Panc1 (cell line): ENCODE measurements around the gene LRP2. TPM values are rescaled to one million over a fixed set of nuclear protein-coding genes. Genes with fewer than 3 reads are reported as not detected.

ENCODE experiments used
- ATAC-seq: fragments of 200-7000 bp; cut with Tn5 transposase; 2 replicates; pipeline ENCODE4 v1.9.1; 2020; ENCODE audit warnings: mild to moderate bottlenecking, moderate library complexity
- BruUV-seq: library from RNA; stranded (reverse); fragments of 400-500 nt; replicated peaks from 2 replicates; lab custom pipeline; 2021; lab: Mats Ljungman, UMichigan
- CTCF ChIA-PET: fragments of 300-600 bp; sonication (Branson Sonifier 250); formaldehyde crosslinking; loops from one replicate; lab custom pipeline; 2022; ENCODE audit warnings: antibody characterized with exemption; lab: Charles Lee
- POLR2A ChIA-PET: fragments of 300-600 bp; sonication (Branson Sonifier 250); formaldehyde crosslinking; loops from one replicate; lab custom pipeline; 2022; ENCODE audit warnings: antibody characterized with exemption; lab: Charles Lee
- DNase-seq: peaks from one replicate; pipeline ENCODE4 v3.0.0-alpha.2; 2010; ENCODE audit warnings: low read depth, low spot score
- H3K27ac ChIP-seq: 2 replicates; pipeline ENCODE4 v1.5.1; 2011; ENCODE audit warnings: mild to moderate bottlenecking, low read length, inconsistent platforms
- H3K27me3 ChIP-seq: fragments of 200-500 bp; sonication (Bioruptor generic); 2 replicates; pipeline ENCODE4 v1.6.0; 2014; ENCODE audit warnings: low read length, inconsistent platforms; ENCODE audit not compliant: control insufficient read depth, insufficient read depth
- H3K36me3 ChIP-seq: fragments of 200-500 bp; sonication (Bioruptor generic); 2 replicates; pipeline ENCODE4 v1.5.1; 2014; ENCODE audit warnings: inconsistent platforms, mild to moderate bottlenecking, low read length, moderate library complexity; ENCODE audit not compliant: control insufficient read depth, insufficient read depth
- H3K4me1 ChIP-seq: 2 replicates; pipeline ENCODE4 v1.5.1; 2011; ENCODE audit warnings: inconsistent platforms, mild to moderate bottlenecking, low read length, moderate library complexity; ENCODE audit not compliant: control insufficient read depth, insufficient read depth
- H3K4me3 ChIP-seq, 2 experiments: 2 replicates each; pipeline ENCODE4 v1.5.1; 2011 to 2012; ENCODE audit warnings: low read depth in 2 of 2, low read length in 2 of 2, mild to moderate bottlenecking in 2 of 2, inconsistent platforms in 1 of 2, moderate library complexity in 1 of 2
- H3K9me3 ChIP-seq: fragments of 200-500 bp; sonication (Bioruptor generic); 2 replicates; pipeline ENCODE4 v1.5.1; 2014; ENCODE audit warnings: low read depth, mild to moderate bottlenecking, inconsistent platforms, low read length, moderate library complexity; ENCODE audit not compliant: control insufficient read depth, insufficient read depth
- POLR2AphosphoS5 ChIP-seq: IDR thresholded peaks from 2 replicates; pipeline ENCODE4 v1.6.1; 2012; ENCODE audit warnings: mild to moderate bottlenecking, low read depth, low read length, moderate library complexity
- SIN3A ChIP-seq: IDR thresholded peaks from 2 replicates; pipeline ENCODE4 v1.6.1; 2012; ENCODE audit warnings: low read depth, mild to moderate bottlenecking, low read length, moderate library complexity, borderline replicate concordance; ENCODE audit not compliant: insufficient read depth
- TCF7L2 ChIP-seq: IDR thresholded peaks from 2 replicates; pipeline ENCODE4 v1.6.1; 2011; ENCODE audit warnings: mild to moderate bottlenecking, low read depth, low read length, inconsistent platforms
- in situ Hi-C: cut with HindIII; loops from 2 replicates; pipeline ENCODE4 v1.10.0; 2016; ENCODE audit warnings: low sequenced_read_pairs, low pct_unique_long_range_greater_than_20kb
- intact Hi-C: fragments of 100-400 bp; cut with micrococcal nuclease; formaldehyde crosslinking; loops from one replicate; pipeline ENCODE4 v1.10.0; 2022; ENCODE audit not compliant: unreplicated experiment
- total RNA-seq: library from RNA; stranded (reverse); gene quantifications from one replicate; pipeline ENCODE4 v1.2.1, GENCODE V29; 2021; ENCODE audit not compliant: unreplicated experiment
- TF ChIP-seq, protein P1 (sequence below), 2 experiments: IDR thresholded peaks; 2 replicates each; pipeline ENCODE4 v1.6.1; 2011 to 2012; ENCODE audit warnings: low read depth in 2 of 2, control low read depth in 1 of 2, low read length in 1 of 2, mild to moderate bottlenecking in 1 of 2, moderate library complexity in 1 of 2; ENCODE audit not compliant: insufficient read depth in 1 of 2
- TF ChIP-seq, protein P2 (sequence below): fragments of 450-650 bp; IDR thresholded peaks from 2 replicates; pipeline ENCODE4 v1.5.1; 2017; ENCODE audit warnings: mild to moderate bottlenecking

Gene LRP2
- total RNA-seq, 1 experiment from 2014 or later, result 0.10 TPM

DNA sequence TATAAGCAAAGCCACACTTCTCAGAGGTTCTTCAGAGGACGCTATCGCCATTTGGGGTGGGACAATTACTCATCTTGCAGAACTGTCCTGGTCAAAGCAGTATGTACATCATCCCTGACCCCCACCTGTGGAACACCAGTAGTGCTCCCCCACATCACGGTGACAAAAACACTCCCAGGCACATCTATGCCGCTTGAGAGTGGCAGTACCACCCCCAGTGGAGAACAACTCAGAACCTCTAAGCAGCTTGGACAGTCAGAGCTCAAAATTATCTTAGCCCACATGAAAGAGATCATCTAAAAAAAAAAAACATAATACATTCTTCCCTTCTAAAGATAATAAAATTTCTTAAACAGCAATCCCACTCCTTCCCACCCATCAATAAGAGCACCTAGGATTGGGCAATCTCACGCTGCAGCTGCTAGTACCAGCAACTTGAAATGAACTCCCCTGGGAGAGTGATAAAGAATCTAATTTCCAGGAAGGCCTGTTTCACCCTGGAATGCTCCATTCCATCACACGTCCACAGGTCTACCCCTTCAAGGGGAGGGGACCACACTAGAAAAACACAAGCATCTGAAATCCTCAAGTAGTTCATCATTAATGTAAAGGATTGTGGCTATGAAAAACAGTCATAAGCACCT is 31.7 kb downstream of the LRP2 start:
- Histone ChIP-seq H3K4me3 (no peak overlapping the region), H3K9me3 (no peaks in the 10 kb centered on the region), H3K27me3 (peaks cover 6% of the 10 kb centered on the region; the same call in 1 of the 2 replicates), H3K27ac (no peak overlapping the region), H3K36me3 (no peaks in the 10 kb centered on the region), H3K4me1 (no peaks in the 10 kb centered on the region)
- ATAC-seq, result no peak
- no peak for DNase-seq
- BruUV-seq, result no TSS peak
- intact Hi-C loops, result no loop called here
- in situ Hi-C loops, result no loop called here
- TF ChIP-seq TCF7L2, result no peak
- TF ChIP-seq, protein P1, sequence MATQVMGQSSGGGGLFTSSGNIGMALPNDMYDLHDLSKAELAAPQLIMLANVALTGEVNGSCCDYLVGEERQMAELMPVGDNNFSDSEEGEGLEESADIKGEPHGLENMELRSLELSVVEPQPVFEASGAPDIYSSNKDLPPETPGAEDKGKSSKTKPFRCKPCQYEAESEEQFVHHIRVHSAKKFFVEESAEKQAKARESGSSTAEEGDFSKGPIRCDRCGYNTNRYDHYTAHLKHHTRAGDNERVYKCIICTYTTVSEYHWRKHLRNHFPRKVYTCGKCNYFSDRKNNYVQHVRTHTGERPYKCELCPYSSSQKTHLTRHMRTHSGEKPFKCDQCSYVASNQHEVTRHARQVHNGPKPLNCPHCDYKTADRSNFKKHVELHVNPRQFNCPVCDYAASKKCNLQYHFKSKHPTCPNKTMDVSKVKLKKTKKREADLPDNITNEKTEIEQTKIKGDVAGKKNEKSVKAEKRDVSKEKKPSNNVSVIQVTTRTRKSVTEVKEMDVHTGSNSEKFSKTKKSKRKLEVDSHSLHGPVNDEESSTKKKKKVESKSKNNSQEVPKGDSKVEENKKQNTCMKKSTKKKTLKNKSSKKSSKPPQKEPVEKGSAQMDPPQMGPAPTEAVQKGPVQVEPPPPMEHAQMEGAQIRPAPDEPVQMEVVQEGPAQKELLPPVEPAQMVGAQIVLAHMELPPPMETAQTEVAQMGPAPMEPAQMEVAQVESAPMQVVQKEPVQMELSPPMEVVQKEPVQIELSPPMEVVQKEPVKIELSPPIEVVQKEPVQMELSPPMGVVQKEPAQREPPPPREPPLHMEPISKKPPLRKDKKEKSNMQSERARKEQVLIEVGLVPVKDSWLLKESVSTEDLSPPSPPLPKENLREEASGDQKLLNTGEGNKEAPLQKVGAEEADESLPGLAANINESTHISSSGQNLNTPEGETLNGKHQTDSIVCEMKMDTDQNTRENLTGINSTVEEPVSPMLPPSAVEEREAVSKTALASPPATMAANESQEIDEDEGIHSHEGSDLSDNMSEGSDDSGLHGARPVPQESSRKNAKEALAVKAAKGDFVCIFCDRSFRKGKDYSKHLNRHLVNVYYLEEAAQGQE (IDR thresholded peaks at IDR 0.05; ENCODE audit: insufficient read depth in 1 of 2, low read depth in 2 of 2, low read length in 1 of 2), result no peak
- TF ChIP-seq, protein P2, sequence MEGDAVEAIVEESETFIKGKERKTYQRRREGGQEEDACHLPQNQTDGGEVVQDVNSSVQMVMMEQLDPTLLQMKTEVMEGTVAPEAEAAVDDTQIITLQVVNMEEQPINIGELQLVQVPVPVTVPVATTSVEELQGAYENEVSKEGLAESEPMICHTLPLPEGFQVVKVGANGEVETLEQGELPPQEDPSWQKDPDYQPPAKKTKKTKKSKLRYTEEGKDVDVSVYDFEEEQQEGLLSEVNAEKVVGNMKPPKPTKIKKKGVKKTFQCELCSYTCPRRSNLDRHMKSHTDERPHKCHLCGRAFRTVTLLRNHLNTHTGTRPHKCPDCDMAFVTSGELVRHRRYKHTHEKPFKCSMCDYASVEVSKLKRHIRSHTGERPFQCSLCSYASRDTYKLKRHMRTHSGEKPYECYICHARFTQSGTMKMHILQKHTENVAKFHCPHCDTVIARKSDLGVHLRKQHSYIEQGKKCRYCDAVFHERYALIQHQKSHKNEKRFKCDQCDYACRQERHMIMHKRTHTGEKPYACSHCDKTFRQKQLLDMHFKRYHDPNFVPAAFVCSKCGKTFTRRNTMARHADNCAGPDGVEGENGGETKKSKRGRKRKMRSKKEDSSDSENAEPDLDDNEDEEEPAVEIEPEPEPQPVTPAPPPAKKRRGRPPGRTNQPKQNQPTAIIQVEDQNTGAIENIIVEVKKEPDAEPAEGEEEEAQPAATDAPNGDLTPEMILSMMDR, result no peak
- no peak for TF ChIP-seq SIN3A
- TF ChIP-seq POLR2AphosphoS5, result no peak
- POLR2A ChIA-PET, result interaction anchor here (0.6 kb wide), 1 partner anchor 147 kb away, joined by 8 read pairs; no protein-coding TSS in a partner anchor
- CTCF ChIA-PET, result no interaction called here

GRCh38 chr2:169329688-169330554 is 32.4 kb downstream of the LRP2 start:
- no TSS peak for BruUV-seq
- Histone ChIP-seq H3K4me1 (no peaks in the 10 kb centered on the region), H3K36me3 (no peaks in the 10 kb centered on the region), H3K27ac (no peak overlapping the region), H3K27me3 (peaks cover 6% of the 10 kb centered on the region; the same call in 1 of the 2 replicates), H3K9me3 (no peaks in the 10 kb centered on the region), H3K4me3 (no peak overlapping the region)
- ChIA-PET POLR2A (interaction anchor here (0.6 kb wide), 1 partner anchor 146 kb away, joined by 8 read pairs; no protein-coding TSS in a partner anchor), CTCF (no interaction called here)
- DNase-seq (no peak), ATAC-seq (no peak)
- TF ChIP-seq SIN3A, result no peak
- TF ChIP-seq TCF7L2, result no peak
- TF ChIP-seq, protein P2, result no peak
- TF ChIP-seq, protein P1 (IDR thresholded peaks at IDR 0.05; ENCODE audit: insufficient read depth in 1 of 2, low read depth in 2 of 2, low read length in 1 of 2), result no peak
- TF ChIP-seq POLR2AphosphoS5, result no peak
- in situ Hi-C loops (no loop called here), intact Hi-C loops (no loop called here)
